DND-41 (cell line): ENCODE data around the gene CDH20.

Source experiments
- CTCF ChIP-seq: IDR thresholded peaks from 2 replicates; pipeline ENCODE4 v1.5.1; 2012; ENCODE audit warnings: borderline replicate concordance, low read length, moderate library complexity, mild to moderate bottlenecking; ENCODE audit not compliant: poor library complexity, severe bottlenecking; ENCODE audit errors: extremely low read depth
- EZH2 ChIP-seq: IDR thresholded peaks from 3 replicates; pipeline ENCODE4 v1.6.1; 2012; ENCODE audit warnings: borderline replicate concordance, low read depth, mild to moderate bottlenecking, moderate library complexity, low read length, inconsistent platforms; ENCODE audit not compliant: severe bottlenecking

GRCh38 chr18:61531182-61531581, 198.0 kb downstream of the CDH20 start:
- TF ChIP-seq EZH2 (no peak), CTCF (no peak)
